ENCODE measurements around the gene HTRA1. TPM values are rescaled to one million over a fixed set of nuclear protein-coding genes. Genes with fewer than 3 reads are reported as not detected.

Gene HTRA1
- total RNA-seq, 1 experiment from 2014 or later: 0.39 TPM

GRCh38 chr10:122546242-122546641 is 84.9 kb downstream of the HTRA1 start:
- Histone ChIP-seq H2AFZ (ENCODE audit: low read depth, low read length, poor library complexity, severe bottlenecking) (no peak overlapping the region), H3K9me3 (ENCODE audit: control insufficient read depth in 1 of 2, insufficient read depth in 1 of 2, low read depth in 1 of 2, low read length in 2 of 2) (no peaks in the 10 kb centered on the region), H3K27me3 (ENCODE audit: insufficient read depth, low read length) (no peaks in the 10 kb centered on the region), H3K4me2 (ENCODE audit: low read length) (no peak overlapping the region), H3K9ac (ENCODE audit: low read length) (no peak overlapping the region), H3K27ac (ENCODE audit: low read depth, low read length) (no peak overlapping the region), H4K20me1 (ENCODE audit: insufficient read depth) (no peaks in the 10 kb centered on the region), H3K36me3 (ENCODE audit: control insufficient read depth in 1 of 2, insufficient read depth in 2 of 2, low read length in 2 of 2) (no peaks in the 10 kb centered on the region), H3K79me2 (ENCODE audit: insufficient read depth, low read length) (no peaks in the 10 kb centered on the region), H3K4me3 (replicated peaks in 1 of 2; ENCODE audit: low read depth in 1 of 2, low read length in 2 of 2) (no peak overlapping the region), H3K4me1 (ENCODE audit: control insufficient read depth in 1 of 2, insufficient read depth in 2 of 2, low read length in 2 of 2) (no peaks in the 10 kb centered on the region), H3K9me2 (ENCODE audit: insufficient read depth) (no peaks in the 10 kb centered on the region)
- intact Hi-C loops (cut with micrococcal nuclease): no loop called here
- TF ChIP-seq JUND (IDR thresholded peaks at IDR 0.05) (no peak), CBX3 (IDR thresholded peaks at IDR 0.05; ENCODE audit: low read depth) (no peak), TCF7L2 (IDR thresholded peaks at IDR 0.05; ENCODE audit: borderline replicate concordance, extremely low read depth, insufficient read depth, insufficient read length) (no peak), EZH2 (IDR thresholded peaks at IDR 0.05) (no peak), ATF3 (IDR thresholded peaks at IDR 0.05) (no peak)
- POLR2A ChIA-PET: no interaction called here
- no TSS peak for BruUV-seq (replicated peaks)
- no peak for ATAC-seq
- DNase-seq (ENCODE audit: low read depth, low spot score): no peak
- CTCF ChIA-PET: no interaction called here
- RAD21 ChIA-PET (ENCODE audit: low non-redundant PET in 1 of 2, low total read pairs in 2 of 2, uncharacterized antibody in 2 of 2, unreplicated experiment in 2 of 2): no interaction called here

- H3K4me3 ChIP-seq (replicated peaks in 1 of 2; ENCODE audit: low read depth in 1 of 2, low read length in 2 of 2): no peak overlapping the region
- CTCF ChIA-PET: interaction anchor here (1.6 kb wide), 1 partner anchor 17 kb away, joined by 6 read pairs; no protein-coding TSS in a partner anchor
- H3K4me2 ChIP-seq (ENCODE audit: low read length): no peak overlapping the region
- H3K9me3 ChIP-seq (ENCODE audit: control insufficient read depth in 1 of 2, insufficient read depth in 1 of 2, low read depth in 1 of 2, low read length in 2 of 2): no peaks in the 10 kb centered on the region
- TF ChIP-seq ATF3 (IDR thresholded peaks at IDR 0.05) (no peak), JUND (IDR thresholded peaks at IDR 0.05) (no peak), CEBPB (IDR thresholded peaks at IDR 0.05; ENCODE audit: low read depth) (no peak), CTCF (IDR thresholded peaks at IDR 0.05 in 2 of 3, conservative IDR thresholded peaks at IDR 0.05 in 1 of 3; ENCODE audit: borderline replicate concordance in 1 of 3, insufficient read depth in 1 of 3, low read depth in 2 of 3, low read length in 2 of 3) (no peak), POLR2A (IDR thresholded peaks at IDR 0.05; ENCODE audit: borderline replicate concordance, extremely low read depth, insufficient read depth, insufficient read length) (no peak)
- H3K27ac ChIP-seq (ENCODE audit: low read depth, low read length): no peak overlapping the region
- no peak overlapping the region for H3K9ac ChIP-seq (ENCODE audit: low read length)
- H3K79me2 ChIP-seq (ENCODE audit: insufficient read depth, low read length): no peaks in the 10 kb centered on the region
- intact Hi-C loops (cut with micrococcal nuclease): no loop called here
- no peak for ATAC-seq
- no peaks in the 10 kb centered on the region for H3K4me1 ChIP-seq (ENCODE audit: control insufficient read depth in 1 of 2, insufficient read depth in 2 of 2, low read length in 2 of 2)
- no peaks in the 10 kb centered on the region for H4K20me1 ChIP-seq (ENCODE audit: insufficient read depth)
- no peaks in the 10 kb centered on the region for H3K36me3 ChIP-seq (ENCODE audit: control insufficient read depth in 1 of 2, insufficient read depth in 2 of 2, low read length in 2 of 2)
- H3K9me2 ChIP-seq (ENCODE audit: insufficient read depth): no peaks in the 10 kb centered on the region
- DNase-seq (ENCODE audit: low read depth, low spot score): no peak
- POLR2A ChIA-PET: no interaction called here
- no TSS peak for BruUV-seq (replicated peaks)
- H3K27me3 ChIP-seq (ENCODE audit: insufficient read depth, low read length): no peaks in the 10 kb centered on the region
- no peak overlapping the region for H2AFZ ChIP-seq (ENCODE audit: low read depth, low read length, poor library complexity, severe bottlenecking)
- RAD21 ChIA-PET (ENCODE audit: low non-redundant PET in 1 of 2, low total read pairs in 2 of 2, uncharacterized antibody in 2 of 2, unreplicated experiment in 2 of 2): no interaction called here
These were observed 87.2 kb downstream of the HTRA1 start for GRCh38 chr10:122548407-122549085.
